SIG-M5 treated with dmso at 0.1 percent for 504 hours (cell line): ENCODE results near the gene CANT1.
"Not testable (repeated sequence)": the region's sequence is repeated elsewhere in the genome, so short reads cannot be mapped to it uniquely, and the experiment has no call there.

Experiments used
- DNase-seq: peaks from one replicate; lab custom pipeline; 2025; ENCODE audit not compliant: unreplicated experiment; lab: John Stamatoyannopoulos, UW

The CANT1 gene

GRCh38 chr17:78962345-78962983, 47.1 kb downstream of the CANT1 start:
- no peak for DNase-seq

GRCh38 chr17:78961571-78961970, 48.0 kb downstream of the CANT1 start:
- no peak for DNase-seq

GRCh38 chr17:78960928-78961327, 48.6 kb downstream of the CANT1 start:
- DNase-seq = peak; percentile 30

GRCh38 chr17:78959803-78960202, 49.8 kb downstream of the CANT1 start:
- no peak for DNase-seq

GRCh38 chr17:78958641-78959127, 50.9 kb downstream of the CANT1 start:
- DNase-seq = no peak

- DNase-seq = no peak
Observed at GRCh38 chr17:78957128-78957527, 52.4 kb downstream of the CANT1 start.

- DNase-seq = no peak
Observed at GRCh38 chr17:78956254-78956653, 53.3 kb downstream of the CANT1 start.

GRCh38 chr17:78954684-78955083, 54.9 kb downstream of the CANT1 start:
- DNase-seq = no peak

GRCh38 chr17:78953356-78954350, 55.9 kb downstream of the CANT1 start:
- no peak for DNase-seq

GRCh38 chr17:78952706-78953105, 56.9 kb downstream of the CANT1 start:
- DNase-seq = no peak

GRCh38 chr17:78951967-78952551, 57.5 kb downstream of the CANT1 start:
- no peak for DNase-seq

- no peak for DNase-seq
Observed at GRCh38 chr17:78950870-78951269, 58.7 kb downstream of the CANT1 start.

GRCh38 chr17:78947235-78948149, 62.1 kb downstream of the CANT1 start:
- no peak for DNase-seq

- DNase-seq = no peak
Observed at GRCh38 chr17:78946631-78947030, 62.9 kb downstream of the CANT1 start.

GRCh38 chr17:78946131-78946530, 63.4 kb downstream of the CANT1 start:
- no peak for DNase-seq

GRCh38 chr17:78945455-78945854, 64.1 kb downstream of the CANT1 start:
- DNase-seq = not testable (repeated sequence)

- DNase-seq = no peak
Observed at GRCh38 chr17:78944956-78945355, 64.6 kb downstream of the CANT1 start.

- DNase-seq = no peak
Observed at GRCh38 chr17:78944026-78944425, 65.5 kb downstream of the CANT1 start.
